Measurements from ENCODE around the gene NLK. TPM values are rescaled to one million over a fixed set of nuclear protein-coding genes. Genes with fewer than 3 reads are reported as not detected.

Gene NLK
- total and polyA plus RNA-seq, 2 of the 4 experiments (the other 2 are of a cell fraction), result 15.3 to 23.3 TPM

GRCh38 chr17:28244446-28244845 is 202.0 kb downstream of the NLK start:
- Histone ChIP-seq H4K8ac (ENCODE audit: low read depth in 2 of 2, low read length in 2 of 2) (no peak overlapping the region), H2BK15ac (ENCODE audit: low read depth, low read length) (no peak overlapping the region), H3K56ac (ENCODE audit: extremely low read depth, insufficient read depth, low read length) (no peak overlapping the region), H2BK120ac (ENCODE audit: low read depth, low read length) (no peak overlapping the region), H3K27me3 (ENCODE audit: control insufficient read depth, insufficient read depth, low read length) (peaks cover 20% of the 10 kb centered on the region), H3K14ac (replicated peaks; ENCODE audit: low read depth, low read length) (no peak overlapping the region), H3K4me2 (ENCODE audit: low read depth, low read length) (no peak overlapping the region), H2AK9ac (replicated peaks; ENCODE audit: low read depth, low read length, poor library complexity) (no peak overlapping the region), H2AFZ (replicated peaks; ENCODE audit: low read length, poor library complexity) (no peak overlapping the region), H4K5ac (ENCODE audit: low read depth, low read length) (no peak overlapping the region), H3K4ac (ENCODE audit: low read depth, low read length) (no peak overlapping the region), H3K18ac (ENCODE audit: low read depth, low read length) (no peak overlapping the region), H3K9ac (ENCODE audit: low read depth, low read length) (no peak overlapping the region), H4K20me1 (ENCODE audit: insufficient read depth, low read length) (no peaks in the 10 kb centered on the region), H3K4me3 (ENCODE audit: insufficient read depth, low read depth, low read length) (no peak overlapping the region), H3K9me3 (ENCODE audit: control insufficient read depth, insufficient read depth, low read length) (no peaks in the 10 kb centered on the region), H3K36me3 (ENCODE audit: control insufficient read depth, insufficient read depth, low read length) (no peaks in the 10 kb centered on the region), H2AK5ac (ENCODE audit: low read depth, low read length) (no peak overlapping the region), H3K23ac (ENCODE audit: low read depth, low read length) (no peak overlapping the region), H2BK20ac (ENCODE audit: low read depth, low read length) (no peak overlapping the region), H2BK5ac (ENCODE audit: low read depth, low read length, poor library complexity, severe bottlenecking) (no peak overlapping the region), H3K4me1 (ENCODE audit: control insufficient read depth, insufficient read depth, low read length) (no peaks in the 10 kb centered on the region), H3K79me1 (ENCODE audit: low read depth in 1 of 2, low read length in 2 of 2) (no peaks in the 10 kb centered on the region), H4K91ac (ENCODE audit: insufficient read depth, low read depth, low read length) (no peak overlapping the region), H3K9me1 (ENCODE audit: insufficient read depth, low read length) (0 out of 2 replicates have a peak, but pooled peaks cover 3% of the 10 kb centered on the region), H3K27ac (ENCODE audit: insufficient read depth, low read length) (no peak overlapping the region)
- ChIA-PET CTCF (no interaction called here), POLR2A (ENCODE audit: unreplicated experiment) (no interaction called here)
- no CpG with 5 or more reads among the region's 4 CpGs for WGBS, 2 experiments (ENCODE audit: extremely low coverage in 2 of 2, insufficient read length in 1 of 2)
- no peak for DNase-seq
- BruUV-seq (replicated peaks), result no TSS peak
- intact Hi-C loops (cut with micrococcal nuclease), result no loop called here
- TF ChIP-seq RCOR1 (IDR thresholded peaks at IDR 0.05; ENCODE audit: insufficient replicate concordance, low read length) (no peak), MXI1 (IDR thresholded peaks at IDR 0.05; ENCODE audit: borderline replicate concordance, low read depth, low read length) (no peak), BHLHE40 (IDR thresholded peaks at IDR 0.05; ENCODE audit: low read depth, low read length) (no peak), CHD1 (IDR thresholded peaks at IDR 0.05; ENCODE audit: low read depth, low read length) (no peak), SMC3 (IDR thresholded peaks at IDR 0.05; ENCODE audit: low read depth, low read length) (no peak), CEBPB (IDR thresholded peaks at IDR 0.05; ENCODE audit: low read depth, low read length) (no peak), FOS (IDR thresholded peaks at IDR 0.05; ENCODE audit: low read depth, low read length) (no peak)
- TF ChIP-seq, protein P1, sequence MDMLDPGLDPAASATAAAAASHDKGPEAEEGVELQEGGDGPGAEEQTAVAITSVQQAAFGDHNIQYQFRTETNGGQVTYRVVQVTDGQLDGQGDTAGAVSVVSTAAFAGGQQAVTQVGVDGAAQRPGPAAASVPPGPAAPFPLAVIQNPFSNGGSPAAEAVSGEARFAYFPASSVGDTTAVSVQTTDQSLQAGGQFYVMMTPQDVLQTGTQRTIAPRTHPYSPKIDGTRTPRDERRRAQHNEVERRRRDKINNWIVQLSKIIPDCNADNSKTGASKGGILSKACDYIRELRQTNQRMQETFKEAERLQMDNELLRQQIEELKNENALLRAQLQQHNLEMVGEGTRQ (IDR thresholded peaks at IDR 0.05; ENCODE audit: low read depth, low read length), result no peak
- TF ChIP-seq, protein P2, sequence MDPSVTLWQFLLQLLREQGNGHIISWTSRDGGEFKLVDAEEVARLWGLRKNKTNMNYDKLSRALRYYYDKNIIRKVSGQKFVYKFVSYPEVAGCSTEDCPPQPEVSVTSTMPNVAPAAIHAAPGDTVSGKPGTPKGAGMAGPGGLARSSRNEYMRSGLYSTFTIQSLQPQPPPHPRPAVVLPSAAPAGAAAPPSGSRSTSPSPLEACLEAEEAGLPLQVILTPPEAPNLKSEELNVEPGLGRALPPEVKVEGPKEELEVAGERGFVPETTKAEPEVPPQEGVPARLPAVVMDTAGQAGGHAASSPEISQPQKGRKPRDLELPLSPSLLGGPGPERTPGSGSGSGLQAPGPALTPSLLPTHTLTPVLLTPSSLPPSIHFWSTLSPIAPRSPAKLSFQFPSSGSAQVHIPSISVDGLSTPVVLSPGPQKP (IDR thresholded peaks at IDR 0.05; ENCODE audit: borderline replicate concordance, low read depth, low read length), result no peak
- in situ Hi-C loops (cut with MboI; ENCODE audit: low sequenced_read_pairs), result loop anchor here (10.0 kb wide), 1 partner anchor 440 kb away; the partner anchor contains the start of gene NOS2
- dilution Hi-C loops (cut with HindIII; ENCODE audit: low sequenced_read_pairs, unreplicated experiment), result no loop called here
- no peak for ATAC-seq (ENCODE audit: low read depth)

All from IMR-90 (cell line).